ENCODE results near the gene MAP6. TPM values are rescaled to one million over a fixed set of nuclear protein-coding genes. Genes with fewer than 3 reads are reported as not detected.

Gene MAP6
- total RNA-seq, 4 donors from 2014 or later = 10.4 to 16.3 (median 11.7) TPM

GRCh38 chr11:75595429-75595828 lies 73.4 kb downstream of the MAP6 start:
- H3K27ac ChIP-seq = no peak overlapping the region

GRCh38 chr11:75594211-75594610 lies 74.6 kb downstream of the MAP6 start:
- H3K4me1 ChIP-seq = peaks cover 0 to 5% (median 0%) of the 10 kb centered on the region in 4 donors
- 56 to 61% methylated on average over 6 of the region's 6 CpGs for WGBS, 2 donors
- no peak overlapping the region for H3K27ac ChIP-seq
- no peaks in the 10 kb centered on the region for H3K36me3 ChIP-seq
- H3K27me3 ChIP-seq = no peaks in the 10 kb centered on the region
- H3K9me3 ChIP-seq = no peaks in the 10 kb centered on the region
- H3K4me3 ChIP-seq = no peak overlapping the region
- no peak for DNase-seq (ENCODE audit: low spot score in 2 of 2)
- TF ChIP-seq POLR2A (IDR thresholded peaks at IDR 0.05) (no peak), EP300 (IDR thresholded peaks at IDR 0.05) (no peak), CTCF (IDR thresholded peaks at IDR 0.05) (no peak)

More at GRCh38 chr11:75595429-75595828, 73.4 kb downstream of the MAP6 start:
- peaks cover 0 to 5% (median 0%) of the 10 kb centered on the region in 4 donors for H3K4me1 ChIP-seq
- 88 to 89% methylated on average over 2 of the region's 2 CpGs for WGBS, 2 donors
- H3K4me3 ChIP-seq = no peak overlapping the region
- DNase-seq (ENCODE audit: low spot score in 2 of 2) = no peak
- H3K27me3 ChIP-seq = no peaks in the 10 kb centered on the region
- no peaks in the 10 kb centered on the region for H3K9me3 ChIP-seq
- no peak for TF ChIP-seq POLR2A (IDR thresholded peaks at IDR 0.05)
- no peak for TF ChIP-seq EP300 (IDR thresholded peaks at IDR 0.05)
- TF ChIP-seq CTCF (IDR thresholded peaks at IDR 0.05) = no peak
- no peaks in the 10 kb centered on the region for H3K36me3 ChIP-seq

GRCh38 chr11:75593286-75593915 lies 75.4 kb downstream of the MAP6 start:
- Histone ChIP-seq H3K9me3 (no peaks in the 10 kb centered on the region), H3K4me1 (peaks cover 0 to 5% (median 0%) of the 10 kb centered on the region in 4 donors), H3K27me3 (no peaks in the 10 kb centered on the region), H3K27ac (no peak overlapping the region), H3K36me3 (no peaks in the 10 kb centered on the region), H3K4me3 (no peak overlapping the region)
- TF ChIP-seq POLR2A (IDR thresholded peaks at IDR 0.05) = no peak
- no peak for TF ChIP-seq CTCF (IDR thresholded peaks at IDR 0.05)
- TF ChIP-seq EP300 (IDR thresholded peaks at IDR 0.05) = no peak
- 36 to 47% methylated on average over 2 of the region's 2 CpGs for WGBS, 2 donors
- DNase-seq (ENCODE audit: low spot score in 2 of 2) = no peak

- H3K27me3 ChIP-seq = no peaks in the 10 kb centered on the region
- DNase-seq (ENCODE audit: low spot score in 2 of 2) = no peak
- no peak for TF ChIP-seq CTCF (IDR thresholded peaks at IDR 0.05)
- TF ChIP-seq POLR2A (IDR thresholded peaks at IDR 0.05) = no peak
- no peak for TF ChIP-seq EP300 (IDR thresholded peaks at IDR 0.05)
- WGBS, 2 donors = 57 to 63% methylated on average over 2 of the region's 2 CpGs
- H3K27ac ChIP-seq = no peak overlapping the region
- no peaks in the 10 kb centered on the region for H3K36me3 ChIP-seq
- no peak overlapping the region for H3K4me3 ChIP-seq
- peaks cover 0 to 5% (median 0%) of the 10 kb centered on the region in 4 donors for H3K4me1 ChIP-seq
- no peaks in the 10 kb centered on the region for H3K9me3 ChIP-seq
Observed at GRCh38 chr11:75592715-75593114, 76.1 kb downstream of the MAP6 start.

GRCh38 chr11:75591966-75592365 lies 76.9 kb downstream of the MAP6 start:
- Histone ChIP-seq H3K4me3 (no peak overlapping the region), H3K27ac (no peak overlapping the region), H3K36me3 (no peaks in the 10 kb centered on the region), H3K4me1 (peaks cover 0 to 5% (median 0%) of the 10 kb centered on the region in 4 donors), H3K9me3 (no peaks in the 10 kb centered on the region), H3K27me3 (no peaks in the 10 kb centered on the region)
- 71 to 80% methylated on average over 6 of the region's 6 CpGs for WGBS, 2 donors
- TF ChIP-seq CTCF (IDR thresholded peaks at IDR 0.05) = no peak
- TF ChIP-seq EP300 (IDR thresholded peaks at IDR 0.05) = no peak
- no peak for TF ChIP-seq POLR2A (IDR thresholded peaks at IDR 0.05)
- DNase-seq (ENCODE audit: low spot score in 2 of 2) = no peak

Measured in tibial nerve (tissue), 4 donors.